SHP77 (cell line): ENCODE measurements around the gene MUC5AC.
"Not testable (repeated sequence)": the region's sequence is repeated elsewhere in the genome, so short reads cannot be mapped to it uniquely, and the experiment has no call there.

Experiments
- DNase-seq, 2 experiments: peaks; one replicate each; lab custom pipeline; 2025; lab: John Stamatoyannopoulos, UW

The MUC5AC gene

DNA sequence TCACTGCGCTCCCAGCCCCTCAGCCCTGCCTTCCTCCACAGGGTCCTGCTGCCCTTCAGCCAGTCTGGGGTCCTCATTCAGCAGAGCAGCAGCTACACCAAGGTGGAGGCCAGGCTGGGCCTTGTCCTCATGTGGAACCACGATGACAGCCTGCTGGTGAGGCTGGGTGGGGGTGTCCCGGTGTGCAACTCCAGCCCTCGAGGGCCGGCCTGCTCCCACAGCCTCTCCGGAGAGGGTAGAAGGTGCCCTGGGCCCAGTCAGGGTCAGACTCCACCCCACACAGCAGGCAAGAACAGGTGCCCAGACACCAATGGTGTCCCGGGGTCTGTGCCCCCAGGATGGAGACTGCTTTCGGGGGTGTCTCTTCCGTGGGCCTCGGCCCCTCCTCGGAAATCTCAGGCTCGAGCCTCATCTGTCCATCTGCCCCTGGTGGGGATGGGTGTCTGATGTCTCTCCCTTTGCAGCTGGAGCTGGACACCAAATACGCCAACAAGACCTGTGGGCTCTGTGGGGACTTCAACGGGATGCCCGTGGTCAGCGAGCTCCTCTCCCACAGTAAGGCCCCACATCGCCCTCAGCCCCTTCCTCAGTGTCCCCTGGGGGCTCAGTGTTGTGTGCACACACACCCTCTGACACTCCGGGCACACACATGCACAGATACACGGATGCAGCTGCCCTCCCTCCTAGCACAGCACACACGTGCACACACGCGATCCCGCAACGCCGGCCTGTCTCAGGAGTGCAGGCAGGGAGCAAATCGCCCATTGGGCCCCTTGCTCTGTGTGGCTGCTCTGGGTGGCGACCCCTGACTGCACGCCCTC is 4.9 kb downstream of the MUC5AC start:
- no peak for DNase-seq

DNA sequence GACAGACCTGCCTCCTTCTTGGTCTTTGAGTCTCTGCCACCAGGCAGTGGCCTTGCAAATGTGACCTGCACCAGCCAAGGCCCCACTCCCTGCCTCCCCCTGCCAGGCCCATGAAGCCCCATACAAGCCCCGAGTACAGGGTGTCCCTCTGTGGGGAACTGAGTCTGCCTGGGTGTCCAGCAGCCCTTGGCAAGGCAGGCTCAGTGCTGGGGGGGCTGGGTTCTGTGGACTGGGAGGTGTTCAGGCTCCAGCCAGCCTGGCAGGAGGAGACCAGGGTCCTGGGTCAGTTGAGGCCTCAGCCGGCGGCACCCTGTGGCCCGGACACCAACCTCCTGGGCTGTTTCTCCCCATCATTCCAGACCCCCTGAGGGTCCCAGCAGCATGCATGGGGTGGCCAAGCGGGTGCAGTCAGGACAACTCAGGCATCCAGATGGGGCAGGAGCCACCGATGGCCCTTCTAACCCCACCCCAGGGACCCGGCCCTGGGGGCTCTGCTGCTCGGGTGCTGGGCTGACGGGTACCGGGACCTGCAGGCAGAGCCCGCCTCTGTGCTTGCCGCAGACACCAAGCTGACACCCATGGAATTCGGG is 5.7 kb downstream of the MUC5AC start:
- DNase-seq: no peak

DNA sequence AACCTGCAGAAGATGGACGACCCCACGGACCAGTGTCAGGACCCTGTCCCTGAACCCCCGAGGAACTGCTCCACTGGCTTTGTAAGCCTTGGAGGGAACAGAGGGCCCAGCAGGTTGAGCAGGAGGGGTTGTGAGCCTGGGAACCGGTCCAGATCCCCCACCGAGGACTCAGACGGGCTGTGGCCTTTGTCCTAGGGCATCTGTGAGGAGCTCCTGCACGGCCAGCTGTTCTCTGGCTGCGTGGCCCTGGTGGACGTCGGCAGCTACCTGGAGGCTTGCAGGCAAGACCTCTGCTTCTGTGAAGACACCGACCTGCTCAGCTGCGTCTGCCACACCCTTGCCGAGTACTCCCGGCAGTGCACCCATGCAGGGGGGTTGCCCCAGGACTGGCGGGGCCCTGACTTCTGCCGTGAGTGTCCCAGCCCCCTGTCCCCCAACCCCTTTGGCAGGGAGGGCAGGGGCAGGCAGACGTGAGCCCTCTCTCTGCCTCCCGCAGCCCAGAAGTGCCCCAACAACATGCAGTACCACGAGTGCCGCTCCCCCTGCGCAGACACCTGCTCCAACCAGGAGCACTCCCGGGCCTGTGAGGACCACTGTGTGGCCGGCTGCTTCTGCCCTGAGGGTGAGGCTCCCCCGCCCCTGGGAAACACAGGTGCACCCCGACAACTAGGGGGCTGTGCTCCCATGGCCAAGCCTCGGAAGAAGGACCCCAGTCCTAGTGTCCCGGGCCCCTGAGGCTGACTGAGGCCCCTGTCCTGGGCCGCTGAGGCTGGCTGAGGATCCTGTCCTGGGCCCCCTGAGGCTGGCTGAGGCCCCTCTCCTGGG is 6.4 kb downstream of the MUC5AC start:
- DNase-seq: no peak

DNA sequence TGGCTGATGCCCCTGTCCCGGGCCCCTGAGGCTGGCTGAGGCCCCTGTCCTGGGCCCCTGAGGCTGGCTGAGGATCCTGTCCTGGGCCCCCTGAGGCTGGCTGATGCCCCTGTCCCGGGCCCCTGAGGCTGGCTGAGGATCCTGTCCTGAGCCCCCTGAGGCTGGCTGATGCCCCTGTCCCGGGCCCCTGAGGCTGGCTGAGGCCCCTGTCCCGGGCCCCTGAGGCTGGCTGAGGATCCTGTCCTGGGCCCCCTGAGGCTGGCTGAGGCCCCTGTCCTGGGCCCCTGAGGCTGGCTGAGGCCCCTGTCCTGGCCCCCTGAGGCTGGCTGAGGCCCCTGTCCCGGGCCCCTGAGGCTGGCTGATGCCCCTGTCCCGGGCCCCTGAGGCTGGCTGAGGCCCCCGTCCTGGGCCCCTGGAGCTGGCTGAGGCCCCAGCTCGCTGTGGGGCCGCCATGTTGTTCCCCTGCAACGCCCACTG is 7.1 kb downstream of the MUC5AC start:
- DNase-seq: not testable (repeated sequence)

DNA sequence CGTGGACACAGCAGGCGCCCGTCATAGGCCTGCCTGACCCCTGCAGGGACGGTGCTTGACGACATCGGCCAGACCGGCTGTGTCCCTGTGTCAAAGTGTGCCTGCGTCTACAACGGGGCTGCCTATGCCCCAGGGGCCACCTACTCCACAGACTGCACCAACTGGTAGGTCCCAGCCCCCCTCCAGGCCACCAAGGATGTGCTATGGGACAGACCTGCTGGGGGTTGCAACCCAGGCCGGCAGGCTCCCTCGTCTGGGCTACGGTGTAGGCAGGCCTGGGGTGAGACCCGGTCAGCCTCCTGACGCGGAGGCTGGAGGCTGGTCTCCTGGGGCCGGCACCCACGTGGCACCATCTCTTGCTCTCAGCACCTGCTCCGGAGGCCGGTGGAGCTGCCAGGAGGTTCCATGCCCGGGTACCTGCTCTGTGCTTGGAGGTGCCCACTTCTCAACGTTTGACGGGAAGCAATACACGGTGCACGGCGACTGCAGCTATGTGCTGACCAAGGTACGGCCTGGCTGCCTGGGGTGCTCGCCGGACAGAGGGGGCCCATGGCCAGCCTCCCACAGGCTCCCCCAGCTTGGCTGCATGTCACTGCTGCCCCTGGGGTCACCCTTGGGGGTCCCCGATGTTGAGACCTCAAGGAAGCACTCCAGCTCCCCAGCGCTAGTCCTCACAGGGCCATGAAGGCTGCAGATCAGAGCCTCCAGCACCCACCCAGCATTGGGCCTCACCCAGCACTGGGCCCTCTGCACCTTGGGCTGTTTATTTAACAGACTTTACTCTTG is 7.7 kb downstream of the MUC5AC start:
- no peak for DNase-seq

DNA sequence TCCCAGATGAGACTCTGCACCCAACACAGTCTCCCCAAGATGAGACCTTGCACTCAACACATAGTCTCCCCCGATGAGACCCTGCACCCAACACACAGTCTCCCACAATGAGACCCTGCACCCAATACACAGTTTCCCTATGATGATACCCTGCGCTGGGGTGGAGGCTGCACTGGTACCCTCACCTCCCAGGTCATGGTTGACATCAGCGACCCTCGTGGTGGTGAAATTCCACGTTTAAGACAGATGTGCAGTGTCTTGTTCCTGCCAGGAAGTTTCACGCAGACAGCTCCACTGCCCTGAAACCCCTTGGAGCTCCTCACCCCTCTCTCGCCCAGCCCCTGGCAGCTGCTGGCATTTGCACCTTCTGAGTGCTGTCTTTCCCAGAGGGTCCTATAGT is 9.5 kb downstream of the MUC5AC start:
- DNase-seq: no peak

DNA sequence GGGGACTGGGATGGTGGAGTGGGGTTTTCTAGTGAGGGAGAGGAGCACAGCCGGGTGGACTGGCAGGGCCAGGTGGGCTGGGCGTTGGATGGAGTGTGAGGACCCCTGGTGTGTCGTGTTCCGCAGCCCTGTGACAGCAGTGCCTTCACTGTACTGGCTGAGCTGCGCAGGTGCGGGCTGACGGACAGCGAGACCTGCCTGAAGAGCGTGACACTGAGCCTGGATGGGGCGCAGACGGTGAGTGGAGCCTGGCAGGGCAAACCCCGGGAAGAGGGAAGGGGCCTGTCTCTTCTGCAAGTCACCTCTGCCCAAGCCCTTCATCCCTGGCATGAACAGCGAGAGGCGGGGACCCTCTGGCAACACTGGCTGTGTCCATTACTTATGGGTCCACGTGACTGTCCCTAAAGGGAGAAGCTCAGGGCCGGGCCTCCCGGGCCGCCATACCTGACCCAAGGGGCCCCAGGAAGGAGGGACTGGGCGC is 10.0 kb downstream of the MUC5AC start:
- DNase-seq: no peak

DNA sequence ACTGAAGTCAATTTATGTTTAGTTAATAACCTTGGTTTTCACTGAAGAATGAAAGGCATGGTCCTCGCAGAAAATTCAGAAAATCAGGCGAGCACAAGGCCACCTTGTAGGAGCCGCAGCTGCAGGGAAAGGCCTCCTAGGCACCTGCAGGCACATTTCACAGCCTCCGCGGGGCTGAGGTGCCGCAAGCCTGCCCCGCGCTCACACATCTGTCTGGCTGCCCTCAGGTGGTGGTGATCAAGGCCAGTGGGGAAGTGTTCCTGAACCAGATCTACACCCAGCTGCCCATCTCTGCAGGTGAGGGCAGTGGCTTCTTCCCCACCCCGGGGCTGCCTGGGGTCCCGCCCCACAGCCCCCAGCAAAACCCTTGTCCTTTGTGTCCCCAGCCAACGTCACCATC is 10.5 kb downstream of the MUC5AC start:
- DNase-seq: no peak

DNA sequence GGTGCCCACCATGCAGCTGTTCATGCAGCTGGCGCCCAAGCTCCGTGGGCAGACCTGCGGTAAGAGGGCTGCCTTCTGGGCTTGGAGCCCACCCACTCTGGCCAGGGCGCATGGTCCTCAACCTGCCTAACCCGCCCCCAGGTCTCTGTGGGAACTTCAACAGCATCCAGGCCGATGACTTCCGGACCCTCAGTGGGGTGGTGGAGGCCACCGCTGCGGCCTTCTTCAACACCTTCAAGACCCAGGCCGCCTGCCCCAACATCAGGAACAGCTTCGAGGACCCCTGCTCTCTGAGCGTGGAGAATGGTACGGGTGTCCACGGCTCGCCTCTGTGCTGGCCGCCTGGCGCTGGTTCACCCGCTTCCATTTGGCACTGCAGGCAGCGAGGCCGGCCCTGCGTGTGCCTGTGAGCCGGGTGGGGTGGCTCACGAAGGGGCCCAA is 11.0 kb downstream of the MUC5AC start:
- DNase-seq: no peak

DNA sequence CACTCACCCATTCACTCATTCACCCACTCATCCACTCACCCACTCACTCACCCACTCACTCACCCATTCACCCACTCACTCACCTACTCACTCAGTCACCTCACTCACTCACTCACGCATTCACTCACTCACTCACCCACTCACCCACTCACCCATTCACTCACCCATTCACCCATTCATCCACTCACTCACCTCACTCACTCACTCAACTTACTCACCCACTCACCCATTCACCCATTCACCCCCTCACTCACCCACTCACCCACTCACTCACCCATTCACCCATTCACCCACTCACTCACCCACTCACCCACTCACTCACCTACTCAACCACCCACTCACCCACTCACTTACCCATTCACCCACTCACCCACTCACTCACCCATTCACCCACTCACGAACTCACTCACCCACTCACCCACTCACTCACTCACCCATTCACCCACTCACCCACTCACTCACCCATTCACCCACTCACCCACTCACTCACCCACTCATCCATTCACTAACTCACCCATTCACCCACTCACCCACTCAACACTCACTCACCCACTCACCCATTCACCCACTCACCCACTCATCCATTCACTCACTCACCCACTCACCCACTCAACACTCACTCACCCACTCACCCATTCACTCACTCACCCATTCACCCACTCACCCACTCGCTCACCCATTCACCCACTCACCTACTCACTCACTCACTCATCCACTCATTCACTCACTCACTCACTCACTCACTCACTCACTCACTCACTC is 13.7 kb downstream of the MUC5AC start:
- DNase-seq: no peak

DNA sequence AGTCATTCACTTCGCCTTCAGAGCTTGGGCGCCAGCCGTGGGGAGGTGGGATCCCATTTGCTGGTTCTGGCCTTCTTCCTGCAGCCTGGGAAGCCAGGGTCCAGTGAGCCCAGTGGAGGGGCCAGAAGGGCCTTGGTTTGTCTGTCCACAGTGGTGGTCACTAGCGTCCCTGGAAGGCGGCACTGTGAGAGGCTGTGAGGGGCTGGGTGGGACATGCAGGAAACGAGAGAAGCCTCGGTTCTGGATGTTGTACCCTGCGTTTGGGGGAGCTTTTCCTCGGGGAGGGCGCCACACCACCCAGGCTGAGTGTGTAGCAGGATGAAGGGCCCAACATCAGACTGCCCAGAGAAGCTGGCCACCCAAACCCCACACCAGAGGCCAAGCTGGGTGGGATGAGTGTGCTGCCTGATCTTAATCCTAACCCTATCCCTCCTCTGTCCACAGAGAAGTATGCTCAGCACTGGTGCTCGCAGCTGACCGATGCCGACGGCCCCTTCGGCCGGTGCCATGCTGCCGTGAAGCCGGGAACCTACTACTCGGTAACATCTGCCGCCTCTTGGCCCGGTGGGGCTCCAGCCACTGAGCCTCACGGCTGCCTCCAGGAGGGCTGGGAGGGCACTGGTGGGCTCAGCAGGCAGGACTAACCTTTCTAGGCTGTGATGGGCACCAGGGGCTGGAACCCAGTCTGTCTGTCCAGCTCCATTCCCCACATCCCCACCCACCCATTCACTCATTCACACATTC is 14.4 kb downstream of the MUC5AC start:
- no peak for DNase-seq

DNA sequence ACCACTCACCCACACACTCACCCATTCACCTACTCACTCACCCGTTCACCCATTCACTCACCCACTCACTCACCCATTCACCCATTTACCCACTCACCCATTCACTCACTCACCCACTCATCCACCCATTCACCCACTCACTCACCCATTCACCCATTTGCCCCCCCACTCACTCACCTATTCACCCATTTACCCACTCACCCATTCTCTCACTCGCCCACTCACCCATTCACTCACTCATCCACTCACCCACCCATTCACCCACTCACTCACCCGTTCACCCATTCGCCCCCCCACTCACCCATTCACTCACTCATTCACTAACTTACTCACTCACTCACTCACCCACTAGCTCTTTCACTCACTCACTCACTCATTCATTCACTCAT is 15.0 kb downstream of the MUC5AC start:
- no peak for DNase-seq

DNA sequence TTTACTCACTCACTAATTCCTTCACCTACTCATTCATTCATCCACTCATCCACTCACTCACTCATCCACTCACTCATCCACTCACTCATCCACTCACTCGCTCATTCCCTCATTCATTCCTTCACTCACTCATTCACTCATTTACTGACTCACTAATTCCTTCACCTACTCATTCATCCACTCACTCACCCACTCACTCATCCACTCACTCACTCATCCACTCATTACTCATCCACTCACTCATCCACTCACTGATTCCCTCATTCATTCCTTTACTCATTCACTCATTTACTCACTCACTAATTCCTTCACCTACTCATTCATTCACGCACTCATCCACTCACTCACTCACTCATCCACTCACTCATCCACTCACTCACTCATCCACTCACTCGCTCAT is 15.6 kb downstream of the MUC5AC start:
- not testable (repeated sequence) for DNase-seq

DNA sequence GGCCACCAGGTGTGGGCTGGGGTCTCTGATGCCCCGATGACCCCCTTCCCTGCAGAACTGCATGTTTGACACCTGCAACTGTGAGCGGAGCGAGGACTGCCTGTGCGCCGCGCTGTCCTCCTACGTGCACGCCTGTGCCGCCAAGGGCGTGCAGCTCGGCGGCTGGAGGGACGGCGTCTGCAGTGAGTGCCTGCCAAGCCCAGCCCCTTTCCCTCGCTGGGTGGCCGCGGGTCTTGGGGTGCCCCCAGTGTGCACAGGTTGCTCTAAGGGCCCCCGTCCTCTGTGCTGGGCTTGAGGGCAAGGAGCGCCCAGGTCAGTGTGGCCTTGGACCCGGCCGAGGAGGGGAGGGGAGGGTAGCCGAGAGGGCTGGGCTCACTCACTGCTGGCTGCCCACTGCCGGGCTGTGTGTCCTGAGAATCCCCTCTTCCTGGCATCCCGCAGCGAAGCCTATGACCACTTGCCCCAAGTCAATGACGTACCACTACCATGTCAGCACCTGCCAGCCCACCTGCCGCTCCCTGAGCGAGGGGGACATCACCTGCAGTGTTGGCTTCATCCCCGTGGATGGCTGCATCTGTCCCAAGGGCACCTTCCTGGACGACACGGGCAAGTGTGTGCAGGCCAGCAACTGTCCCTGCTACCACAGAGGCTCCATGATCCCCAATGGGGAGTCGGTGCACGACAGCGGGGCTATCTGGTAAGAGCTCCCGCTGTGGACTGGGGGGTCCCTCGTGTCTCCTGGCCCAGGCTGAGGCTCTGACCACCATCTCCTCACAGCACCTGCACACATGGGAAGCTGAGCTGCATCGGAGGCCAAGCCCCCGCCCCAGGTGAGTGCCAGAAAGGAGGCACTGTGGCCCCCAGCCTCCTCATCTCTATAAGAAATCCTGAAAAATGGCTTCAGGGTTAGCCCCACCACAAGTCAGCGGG is 17.0 kb downstream of the MUC5AC start:
- DNase-seq: no peak

DNA sequence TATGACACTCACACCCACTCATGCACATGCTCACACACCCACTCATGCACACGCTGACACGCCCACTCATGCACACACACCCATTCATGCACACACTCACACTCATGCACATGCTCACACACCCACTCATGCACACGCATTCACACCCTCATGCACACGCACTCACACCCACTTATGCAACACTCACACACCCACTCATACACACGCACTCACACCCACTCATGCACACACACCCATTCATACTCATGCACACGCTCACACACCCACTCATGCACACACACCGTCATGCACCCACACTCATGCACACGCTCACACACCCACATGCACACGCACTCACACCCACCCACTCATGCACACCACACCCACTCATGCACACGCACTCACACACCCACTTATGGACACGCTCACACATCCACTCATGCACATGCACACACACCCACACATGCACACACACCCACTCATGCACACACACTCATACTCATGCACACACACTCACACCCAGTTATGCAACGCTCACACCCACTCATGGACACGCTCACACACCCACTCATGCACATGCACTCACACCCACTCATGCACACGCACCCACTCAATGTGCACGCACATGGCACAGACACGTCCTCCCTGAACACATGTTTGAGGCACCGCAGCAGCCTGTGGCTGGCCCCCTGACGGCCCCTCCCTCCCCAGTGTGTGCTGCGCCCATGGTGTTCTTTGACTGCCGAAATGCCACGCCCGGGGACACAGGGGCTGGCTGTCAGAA is 17.9 kb downstream of the MUC5AC start:
- no peak for DNase-seq

DNA sequence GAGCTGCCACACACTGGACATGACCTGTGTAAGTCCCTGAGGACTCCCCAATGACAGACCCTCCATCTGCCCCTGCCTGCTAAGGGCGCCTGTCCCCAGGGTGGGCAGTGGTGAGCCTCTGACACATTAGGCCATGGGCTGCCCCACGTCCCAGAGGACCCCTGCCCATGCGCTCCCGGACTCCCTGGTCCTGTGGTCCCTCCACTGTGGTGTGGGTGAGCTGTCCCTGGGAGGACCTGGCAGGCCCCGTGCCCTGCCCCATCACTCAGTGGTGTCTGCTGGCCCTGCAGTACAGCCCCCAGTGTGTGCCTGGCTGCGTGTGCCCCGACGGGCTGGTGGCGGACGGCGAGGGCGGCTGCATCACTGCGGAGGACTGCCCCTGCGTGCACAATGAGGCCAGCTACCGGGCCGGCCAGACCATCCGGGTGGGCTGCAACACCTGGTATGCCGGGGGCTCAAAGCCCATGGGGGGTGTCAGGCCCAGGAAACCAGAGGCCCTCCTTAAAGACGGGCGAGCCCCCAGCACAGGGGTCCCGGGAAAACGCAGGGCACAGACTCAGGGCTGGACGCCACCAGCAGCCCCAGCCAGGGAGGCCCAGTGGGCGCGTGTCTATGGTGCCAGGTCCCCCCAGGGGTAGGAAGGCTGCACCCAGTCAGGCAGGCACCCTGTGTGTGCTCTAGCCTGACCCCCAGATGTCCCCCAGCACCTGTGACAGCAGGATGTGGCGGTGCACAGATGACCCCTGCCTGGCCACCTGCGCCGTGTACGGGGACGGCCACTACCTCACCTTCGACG is 18.7 kb downstream of the MUC5AC start:
- DNase-seq: no peak

DNA sequence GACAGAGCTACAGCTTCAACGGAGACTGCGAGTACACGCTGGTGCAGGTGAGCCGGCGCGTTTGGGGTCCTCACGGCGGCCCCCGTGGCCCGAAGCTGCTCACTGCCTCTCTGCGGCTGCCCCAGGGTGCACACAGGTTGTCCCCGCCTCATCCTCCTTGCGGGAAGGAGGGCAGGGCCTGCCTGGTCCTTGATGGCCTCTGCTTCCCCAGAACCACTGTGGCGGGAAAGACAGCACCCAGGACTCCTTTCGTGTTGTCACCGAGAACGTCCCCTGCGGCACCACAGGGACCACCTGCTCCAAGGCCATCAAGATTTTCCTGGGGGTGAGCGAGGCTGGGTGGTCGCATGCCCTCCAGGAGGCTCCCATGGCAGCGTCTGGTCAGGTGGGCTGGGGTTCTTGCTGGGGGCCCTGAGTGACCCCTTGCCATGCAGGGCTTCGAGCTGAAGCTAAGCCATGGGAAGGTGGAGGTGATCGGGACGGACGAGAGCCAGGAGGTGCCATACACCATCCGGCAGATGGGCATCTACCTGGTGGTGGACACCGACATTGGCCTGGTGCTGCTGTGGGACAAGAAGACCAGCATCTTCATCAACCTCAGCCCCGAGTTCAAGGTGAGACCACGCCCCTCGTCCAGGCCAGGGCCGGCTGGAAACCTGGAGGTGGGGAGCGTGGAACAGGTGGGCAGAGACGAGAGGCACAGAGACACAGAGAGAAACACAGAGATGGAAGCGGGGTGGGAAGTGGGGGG is 19.4 kb downstream of the MUC5AC start:
- DNase-seq: no peak
